HL-60 (cell line): ENCODE data around the gene FGF18.

Experiments
- DNase-seq, 2 experiments: peaks; one replicate each; pipeline ENCODE4 v3.0.0-alpha.2; 2010 to 2020; ENCODE audit warnings: low read depth in 1 of 2, low spot score in 1 of 2
- H3K27ac ChIP-seq: fragments of 250-450 bp; sonication (Bioruptor Pico); replicated peaks from 2 replicates; pipeline ENCODE4 v1.5.1; 2020; ENCODE audit warnings: mild to moderate bottlenecking, moderate library complexity
- H3K27me3 ChIP-seq: fragments of 250-450 bp; sonication (Bioruptor Pico); 2 replicates; pipeline ENCODE4 v1.5.1; 2021; ENCODE audit warnings: mild to moderate bottlenecking, moderate library complexity; ENCODE audit not compliant: insufficient read depth, poor library complexity, severe bottlenecking
- H3K4me3 ChIP-seq: replicated peaks from 2 replicates; pipeline ENCODE4 v1.5.1; 2011; ENCODE audit warnings: mild to moderate bottlenecking, control low read depth, low read length; ENCODE audit not compliant: insufficient read depth
- GABPA ChIP-seq: IDR thresholded peaks from 2 replicates; pipeline ENCODE4 v1.6.1; 2012; ENCODE audit warnings: low read depth
- POLR2AphosphoS5 ChIP-seq: IDR thresholded peaks from 2 replicates; pipeline ENCODE4 v1.6.1; 2012; ENCODE audit warnings: low read depth
- SPI1 ChIP-seq: IDR thresholded peaks from 2 replicates; pipeline ENCODE4 v1.6.1; 2012; ENCODE audit warnings: low read depth, mild to moderate bottlenecking, borderline replicate concordance
- TF ChIP-seq, protein P1 (sequence below): IDR thresholded peaks from one replicate; pipeline ENCODE4 v1.5.1; 2011; ENCODE audit warnings: low read length, control low read depth, inconsistent platforms; ENCODE audit not compliant: insufficient read depth
- TF ChIP-seq, protein P2 (sequence below): IDR thresholded peaks from 2 replicates; pipeline ENCODE4 v1.6.1; 2012; ENCODE audit warnings: low read depth; ENCODE audit not compliant: insufficient replicate concordance

The FGF18 gene

DNA sequence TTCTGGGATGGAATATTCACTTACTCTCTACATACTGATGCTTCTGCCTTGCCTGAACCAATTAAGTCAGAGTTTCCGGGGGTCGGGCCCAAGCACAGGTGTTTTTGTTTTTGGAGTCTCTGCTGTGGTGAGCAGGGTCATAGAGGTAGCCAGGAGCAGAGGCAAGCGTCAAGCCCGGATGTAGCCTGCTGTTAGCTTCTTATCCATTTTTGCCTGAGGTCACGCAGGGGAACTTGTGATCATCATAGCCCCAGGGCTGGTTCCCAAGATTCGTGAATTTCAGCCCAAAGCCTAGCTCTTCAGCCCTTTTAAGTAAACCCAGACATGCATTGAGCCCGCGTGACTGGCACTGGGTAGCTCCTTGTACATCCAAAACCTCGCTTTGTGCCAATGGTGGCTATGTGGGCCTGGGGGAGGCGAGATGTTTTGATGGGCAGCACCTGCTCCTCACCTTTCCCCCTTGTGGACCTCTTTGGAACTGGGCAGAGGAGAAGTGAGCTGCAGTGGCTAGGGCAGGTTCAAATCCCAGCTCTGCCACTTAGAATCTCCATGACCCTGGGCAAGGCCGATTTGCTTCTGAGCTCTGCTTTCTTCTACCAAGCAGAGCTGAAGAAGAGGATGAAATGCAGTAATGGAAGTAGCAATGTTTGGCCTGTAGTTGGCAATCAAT lies 33.7 kb downstream of the FGF18 start:
- Histone ChIP-seq H3K27me3 (peaks cover 13% of the 10 kb centered on the region), H3K4me3 (no peak overlapping the region), H3K27ac (no peak overlapping the region)
- no peak for TF ChIP-seq POLR2AphosphoS5
- no peak for TF ChIP-seq GABPA
- TF ChIP-seq, protein P1, sequence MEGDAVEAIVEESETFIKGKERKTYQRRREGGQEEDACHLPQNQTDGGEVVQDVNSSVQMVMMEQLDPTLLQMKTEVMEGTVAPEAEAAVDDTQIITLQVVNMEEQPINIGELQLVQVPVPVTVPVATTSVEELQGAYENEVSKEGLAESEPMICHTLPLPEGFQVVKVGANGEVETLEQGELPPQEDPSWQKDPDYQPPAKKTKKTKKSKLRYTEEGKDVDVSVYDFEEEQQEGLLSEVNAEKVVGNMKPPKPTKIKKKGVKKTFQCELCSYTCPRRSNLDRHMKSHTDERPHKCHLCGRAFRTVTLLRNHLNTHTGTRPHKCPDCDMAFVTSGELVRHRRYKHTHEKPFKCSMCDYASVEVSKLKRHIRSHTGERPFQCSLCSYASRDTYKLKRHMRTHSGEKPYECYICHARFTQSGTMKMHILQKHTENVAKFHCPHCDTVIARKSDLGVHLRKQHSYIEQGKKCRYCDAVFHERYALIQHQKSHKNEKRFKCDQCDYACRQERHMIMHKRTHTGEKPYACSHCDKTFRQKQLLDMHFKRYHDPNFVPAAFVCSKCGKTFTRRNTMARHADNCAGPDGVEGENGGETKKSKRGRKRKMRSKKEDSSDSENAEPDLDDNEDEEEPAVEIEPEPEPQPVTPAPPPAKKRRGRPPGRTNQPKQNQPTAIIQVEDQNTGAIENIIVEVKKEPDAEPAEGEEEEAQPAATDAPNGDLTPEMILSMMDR: no peak
- no peak for TF ChIP-seq SPI1
- TF ChIP-seq, protein P2, sequence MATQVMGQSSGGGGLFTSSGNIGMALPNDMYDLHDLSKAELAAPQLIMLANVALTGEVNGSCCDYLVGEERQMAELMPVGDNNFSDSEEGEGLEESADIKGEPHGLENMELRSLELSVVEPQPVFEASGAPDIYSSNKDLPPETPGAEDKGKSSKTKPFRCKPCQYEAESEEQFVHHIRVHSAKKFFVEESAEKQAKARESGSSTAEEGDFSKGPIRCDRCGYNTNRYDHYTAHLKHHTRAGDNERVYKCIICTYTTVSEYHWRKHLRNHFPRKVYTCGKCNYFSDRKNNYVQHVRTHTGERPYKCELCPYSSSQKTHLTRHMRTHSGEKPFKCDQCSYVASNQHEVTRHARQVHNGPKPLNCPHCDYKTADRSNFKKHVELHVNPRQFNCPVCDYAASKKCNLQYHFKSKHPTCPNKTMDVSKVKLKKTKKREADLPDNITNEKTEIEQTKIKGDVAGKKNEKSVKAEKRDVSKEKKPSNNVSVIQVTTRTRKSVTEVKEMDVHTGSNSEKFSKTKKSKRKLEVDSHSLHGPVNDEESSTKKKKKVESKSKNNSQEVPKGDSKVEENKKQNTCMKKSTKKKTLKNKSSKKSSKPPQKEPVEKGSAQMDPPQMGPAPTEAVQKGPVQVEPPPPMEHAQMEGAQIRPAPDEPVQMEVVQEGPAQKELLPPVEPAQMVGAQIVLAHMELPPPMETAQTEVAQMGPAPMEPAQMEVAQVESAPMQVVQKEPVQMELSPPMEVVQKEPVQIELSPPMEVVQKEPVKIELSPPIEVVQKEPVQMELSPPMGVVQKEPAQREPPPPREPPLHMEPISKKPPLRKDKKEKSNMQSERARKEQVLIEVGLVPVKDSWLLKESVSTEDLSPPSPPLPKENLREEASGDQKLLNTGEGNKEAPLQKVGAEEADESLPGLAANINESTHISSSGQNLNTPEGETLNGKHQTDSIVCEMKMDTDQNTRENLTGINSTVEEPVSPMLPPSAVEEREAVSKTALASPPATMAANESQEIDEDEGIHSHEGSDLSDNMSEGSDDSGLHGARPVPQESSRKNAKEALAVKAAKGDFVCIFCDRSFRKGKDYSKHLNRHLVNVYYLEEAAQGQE: no peak
- no peak for DNase-seq

DNA sequence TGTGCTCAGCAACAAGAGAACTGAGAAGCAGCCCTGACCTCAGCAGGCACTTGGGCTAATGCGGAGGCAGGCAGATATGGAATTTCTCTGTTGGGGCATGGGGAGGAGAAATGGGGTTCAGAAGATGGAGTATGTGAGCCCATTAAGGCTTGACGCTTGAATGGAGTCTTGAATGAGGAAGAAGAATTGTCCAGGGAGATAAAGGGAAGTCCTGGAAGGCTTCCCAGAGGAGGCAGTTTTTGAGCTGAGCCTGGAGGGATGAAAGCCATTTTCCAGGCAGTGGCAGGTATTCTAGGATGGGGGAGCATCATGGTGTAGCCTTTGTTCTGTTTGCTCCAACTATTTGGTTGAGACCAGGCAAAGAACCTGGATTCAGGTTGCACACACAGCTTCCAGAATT lies 34.5 kb downstream of the FGF18 start:
- Histone ChIP-seq H3K27me3 (peaks cover 13% of the 10 kb centered on the region), H3K27ac (no peak overlapping the region), H3K4me3 (no peak overlapping the region)
- TF ChIP-seq, protein P1: no peak
- no peak for TF ChIP-seq POLR2AphosphoS5
- TF ChIP-seq, protein P2: no peak
- no peak for TF ChIP-seq GABPA
- TF ChIP-seq SPI1: no peak
- no peak for DNase-seq

GRCh38 chr5:171454549-171454948 lies 35.1 kb downstream of the FGF18 start:
- Histone ChIP-seq H3K27ac (no peak overlapping the region), H3K27me3 (peaks cover 13% of the 10 kb centered on the region), H3K4me3 (no peak overlapping the region)
- TF ChIP-seq SPI1 (no peak), GABPA (no peak)
- TF ChIP-seq, protein P1: no peak
- no peak for DNase-seq

DNA sequence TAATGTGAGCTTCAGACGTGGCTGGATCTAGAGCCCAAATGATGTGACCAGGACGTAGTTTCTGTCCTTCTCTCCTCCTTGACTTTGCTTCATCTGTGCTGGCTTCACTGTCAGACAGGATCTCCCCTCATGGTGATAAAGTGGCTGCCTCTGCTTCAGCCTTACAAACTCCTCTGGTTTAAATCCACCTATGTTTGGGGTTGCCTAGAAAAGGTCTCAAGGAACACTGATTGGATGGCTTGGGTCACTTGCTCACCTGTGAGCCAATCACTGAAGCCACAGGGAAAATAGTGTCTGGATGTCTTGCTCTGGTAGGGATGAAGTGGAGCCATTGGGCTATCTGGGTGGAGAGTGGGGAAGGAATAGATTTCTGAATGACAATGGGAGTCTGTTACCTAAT lies 36.1 kb downstream of the FGF18 start:
- Histone ChIP-seq H3K27me3 (peaks cover 5% of the 10 kb centered on the region), H3K27ac (no peak overlapping the region), H3K4me3 (no peak overlapping the region)
- DNase-seq: no peak
- TF ChIP-seq, protein P2: no peak
- TF ChIP-seq POLR2AphosphoS5: no peak
- TF ChIP-seq SPI1: no peak
- TF ChIP-seq, protein P1: no peak
- TF ChIP-seq GABPA: no peak
